IPS DF 19.7 (cell line): ENCODE data around the gene BATF3.

Experiments
- DNase-seq: peaks from one replicate; pipeline ENCODE4 v3.0.0-alpha.2; 2013; ENCODE audit warnings: low read depth, low spot score

The BATF3 gene

GRCh38 chr1:212684521-212685090, 15.0 kb downstream of the BATF3 start:
- DNase-seq, result no peak

- DNase-seq, result no peak
Measured at GRCh38 chr1:212684076-212684475, 15.6 kb downstream of the BATF3 start.

DNA sequence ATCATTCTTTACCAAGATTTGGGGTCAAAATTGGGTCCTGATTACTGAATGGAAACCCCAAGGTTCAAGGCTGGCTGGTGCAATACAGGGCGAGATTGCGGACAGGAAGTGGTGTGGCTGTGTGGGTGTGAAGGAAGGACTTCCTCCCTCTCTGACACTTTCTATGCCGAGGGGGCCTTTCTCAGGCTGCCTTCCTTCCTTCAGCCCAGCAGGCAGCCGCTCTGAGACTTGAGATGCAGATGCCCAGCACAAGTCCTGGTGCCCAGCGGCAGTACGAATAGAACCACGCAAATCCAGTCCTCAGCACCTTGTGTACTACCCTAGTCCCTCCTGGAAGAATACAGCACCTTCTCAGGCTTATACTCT, 16.3 kb downstream of the BATF3 start:
- DNase-seq, result no peak

GRCh38 chr1:212680680-212681389, 18.8 kb downstream of the BATF3 start:
- DNase-seq, result no peak

- no peak for DNase-seq
Measured at GRCh38 chr1:212678456-212679410, 20.9 kb downstream of the BATF3 start.

DNA sequence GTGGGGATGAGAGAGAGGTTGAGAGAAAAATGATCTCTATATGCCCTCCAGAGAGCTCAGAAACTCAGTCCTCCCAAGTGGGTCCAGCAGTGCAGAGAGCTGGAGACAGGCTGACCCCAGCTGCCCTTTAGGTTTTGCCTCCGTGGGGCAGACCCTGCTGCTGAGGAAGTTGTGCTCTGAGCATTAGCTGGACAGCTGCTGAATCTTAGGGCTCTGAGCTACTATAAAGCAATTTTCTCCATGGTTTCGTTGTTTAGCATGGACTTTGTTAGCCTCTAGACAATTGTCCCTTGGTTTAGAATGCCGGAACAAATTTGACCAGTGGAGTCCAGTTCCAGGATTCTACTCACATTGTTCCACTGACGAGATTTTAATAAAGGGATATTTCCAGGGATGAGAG, 22.1 kb downstream of the BATF3 start:
- DNase-seq, result no peak

- DNase-seq, result no peak
Measured at GRCh38 chr1:212677136-212677535, 22.5 kb downstream of the BATF3 start.

DNA sequence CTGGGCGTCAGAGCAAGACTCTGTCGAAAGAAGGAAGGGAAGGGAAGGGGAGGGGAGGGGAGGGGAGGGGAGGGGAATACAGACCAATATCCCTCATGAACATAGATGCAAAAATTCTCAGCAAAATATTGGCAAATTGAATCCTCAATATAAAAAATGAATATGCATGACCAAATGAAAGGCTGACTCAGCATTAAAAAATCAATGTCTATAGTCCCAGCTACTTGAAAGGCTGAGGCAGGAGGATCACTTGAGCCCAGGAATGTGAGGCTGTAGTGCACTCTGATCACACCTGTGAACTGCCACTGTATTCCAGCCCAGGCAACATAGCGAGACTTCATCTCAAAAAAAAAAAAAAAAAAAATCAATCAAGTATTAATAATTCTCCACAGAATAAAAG, 24.0 kb downstream of the BATF3 start:
- DNase-seq, result no peak

DNA sequence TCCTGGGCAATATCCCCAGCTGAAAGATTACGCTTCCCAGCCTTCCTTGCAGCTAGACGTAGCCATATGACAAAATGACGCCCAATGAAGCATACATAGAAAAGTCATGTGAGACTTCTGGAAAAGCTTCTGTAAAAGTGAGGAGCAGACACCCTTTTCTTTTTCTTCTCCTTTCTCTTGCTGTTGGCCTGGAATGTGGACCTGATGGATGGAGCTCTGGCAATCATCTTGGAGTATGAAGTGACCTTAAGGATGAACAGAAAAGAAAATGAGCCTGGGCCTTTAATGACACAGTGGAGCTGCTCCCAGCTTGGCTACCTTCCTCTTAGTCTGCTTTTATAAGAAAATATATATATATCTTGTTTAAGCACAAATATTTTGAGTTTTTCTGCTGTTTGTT, 24.8 kb downstream of the BATF3 start:
- DNase-seq, result no peak

DNA sequence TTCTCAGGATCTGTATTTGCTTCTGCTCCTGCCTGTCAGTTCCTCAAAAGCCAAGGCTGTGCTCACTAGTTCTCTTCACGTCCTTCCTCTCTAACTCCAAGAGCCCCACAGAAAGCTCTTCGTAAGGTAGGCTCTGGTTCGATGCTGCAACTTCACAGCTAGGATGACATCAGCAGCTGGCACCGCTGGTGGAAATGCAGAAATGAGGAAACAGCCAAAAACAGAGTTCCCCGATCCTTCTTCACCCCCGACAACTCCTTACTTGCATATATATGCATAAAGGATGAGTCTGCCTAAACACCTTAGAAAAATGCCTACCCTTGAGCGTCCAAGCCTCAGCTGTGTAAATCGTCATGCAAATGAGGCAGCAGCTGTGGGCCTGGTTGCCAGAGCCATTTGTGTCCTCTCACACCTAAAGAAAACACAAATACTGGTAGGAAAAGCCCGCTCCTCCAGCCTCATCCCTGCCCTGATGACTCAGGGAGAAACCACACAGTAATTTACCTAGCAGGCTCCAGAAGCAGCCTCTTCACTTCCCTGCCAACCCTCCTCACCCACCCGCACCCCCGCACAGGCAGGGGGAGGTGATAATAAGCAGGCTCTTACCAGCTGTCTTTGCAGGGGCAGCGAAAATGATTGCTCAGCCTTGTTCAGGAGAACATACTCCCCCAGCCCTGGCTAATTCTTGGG, 28.2 kb downstream of the BATF3 start:
- no peak for DNase-seq

DNA sequence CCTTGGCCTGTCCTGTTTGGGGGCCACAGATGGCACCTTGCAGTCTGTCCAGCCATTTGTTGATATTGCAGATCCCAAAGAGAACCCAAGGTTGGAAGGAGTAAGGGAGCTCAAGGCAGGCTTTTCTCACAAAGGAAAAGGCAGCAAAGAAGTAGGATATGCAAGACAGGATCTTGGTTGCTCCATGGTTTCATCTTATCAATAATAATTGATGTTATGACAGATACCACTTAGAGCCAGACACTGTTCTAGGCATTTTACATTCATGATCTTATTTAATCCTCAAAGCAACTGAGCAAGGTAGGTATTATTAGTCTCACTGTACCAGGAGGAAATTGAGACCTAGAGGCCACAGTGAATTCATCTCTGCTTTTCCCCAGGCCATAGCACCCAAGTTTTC, 28.8 kb downstream of the BATF3 start:
- no peak for DNase-seq

- DNase-seq, result no peak
Measured at GRCh38 chr1:212670301-212670700, 29.3 kb downstream of the BATF3 start.

DNA sequence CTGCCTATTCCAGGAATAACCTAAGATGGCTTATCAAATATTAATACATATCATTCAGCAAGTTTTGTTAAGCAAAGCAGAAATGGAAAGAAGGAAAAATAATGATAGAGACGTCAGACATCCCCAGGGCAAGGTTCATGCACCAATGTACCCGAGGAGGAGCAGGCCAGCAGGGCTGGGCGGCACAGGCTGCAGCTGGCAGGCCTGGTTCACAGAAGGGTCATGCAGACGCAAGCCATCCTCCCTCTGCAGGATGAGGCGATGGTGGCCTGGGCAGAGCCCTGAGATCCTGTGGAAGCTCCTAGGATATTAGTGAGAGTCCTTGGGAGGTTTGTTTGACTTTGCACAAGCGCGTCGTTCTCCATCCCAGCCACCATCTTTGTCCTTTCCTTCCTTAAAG, 30.0 kb downstream of the BATF3 start:
- no peak for DNase-seq

- DNase-seq, result no peak
Measured at GRCh38 chr1:212669102-212669501, 30.5 kb downstream of the BATF3 start.

GRCh38 chr1:212668477-212668876, 31.2 kb downstream of the BATF3 start:
- DNase-seq, result no peak

- no peak for DNase-seq
Measured at GRCh38 chr1:212667223-212668139, 32.2 kb downstream of the BATF3 start.

DNA sequence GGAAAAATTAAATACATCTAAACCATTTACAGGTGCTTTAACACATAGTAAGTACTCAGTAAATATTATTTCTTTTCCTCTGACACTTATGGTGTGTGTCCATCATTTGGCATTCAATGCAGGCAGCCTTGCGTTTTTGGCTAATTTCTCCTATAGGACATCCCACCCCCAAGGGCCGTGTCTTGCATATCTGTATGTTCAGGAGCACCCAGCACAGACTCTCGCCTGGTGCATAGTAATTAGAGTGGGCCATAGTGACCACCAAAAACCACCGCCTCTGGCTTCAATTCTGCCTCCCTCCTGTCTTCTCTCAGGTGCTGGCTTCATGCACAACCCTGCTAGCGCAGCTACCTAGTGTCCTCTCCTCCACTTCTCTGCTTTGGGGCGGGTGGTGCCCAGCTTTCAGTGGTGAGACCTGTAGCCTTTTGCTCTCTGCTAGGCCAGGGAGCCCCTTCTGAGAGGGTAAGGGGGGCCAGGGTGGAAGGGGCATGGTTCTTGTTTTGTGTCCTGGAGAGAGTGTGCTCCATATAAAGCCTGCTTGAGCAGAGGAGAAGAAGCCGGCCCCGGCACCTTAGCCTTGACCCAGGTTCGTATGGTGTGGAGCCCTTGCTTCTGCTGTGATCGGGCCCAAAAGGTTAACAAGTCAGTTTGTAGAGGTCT, 33.4 kb downstream of the BATF3 start:
- DNase-seq, result no peak

DNA sequence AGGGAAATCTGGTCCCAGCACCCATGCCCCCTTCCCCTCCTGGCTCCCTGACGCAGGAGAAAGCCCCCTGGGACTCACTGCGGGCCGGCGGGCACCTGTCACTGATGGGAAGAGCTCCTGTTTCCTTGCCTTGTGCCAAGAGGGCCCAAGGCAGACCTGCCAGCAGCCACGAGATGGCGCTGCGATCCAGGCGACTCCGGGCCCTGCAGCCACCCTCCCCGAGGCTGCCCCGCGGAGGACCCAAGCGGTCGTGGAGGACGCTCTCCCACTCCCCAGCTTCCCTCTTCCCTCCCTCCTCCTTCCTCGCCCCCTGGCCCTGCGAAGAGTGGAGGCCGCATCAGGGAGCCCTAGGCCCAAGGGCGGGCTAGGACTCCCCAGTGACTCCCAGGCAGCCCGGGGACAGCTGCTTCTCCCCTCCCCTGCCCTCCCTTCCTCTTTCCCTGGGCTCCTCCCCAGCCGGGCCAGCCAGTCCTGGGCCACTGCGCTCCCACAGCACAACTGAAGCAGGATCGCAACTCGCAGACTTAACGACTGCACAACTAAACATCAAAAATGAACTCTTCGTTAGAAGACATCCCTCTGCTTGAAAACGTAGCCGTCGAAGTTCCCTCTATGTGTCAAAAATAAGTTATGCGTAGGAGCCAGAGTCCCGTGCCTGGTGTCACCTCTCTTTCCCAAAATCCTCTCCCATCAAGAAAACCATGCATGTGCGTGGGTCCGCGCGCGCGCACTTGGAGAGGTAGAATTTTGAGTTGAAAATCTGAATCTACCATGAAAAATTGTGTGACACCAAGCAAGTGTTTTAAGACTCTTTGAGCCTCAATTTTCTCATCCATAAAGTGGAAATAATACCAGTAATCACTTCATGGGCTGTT, 34.2 kb downstream of the BATF3 start:
- no peak for DNase-seq

DNA sequence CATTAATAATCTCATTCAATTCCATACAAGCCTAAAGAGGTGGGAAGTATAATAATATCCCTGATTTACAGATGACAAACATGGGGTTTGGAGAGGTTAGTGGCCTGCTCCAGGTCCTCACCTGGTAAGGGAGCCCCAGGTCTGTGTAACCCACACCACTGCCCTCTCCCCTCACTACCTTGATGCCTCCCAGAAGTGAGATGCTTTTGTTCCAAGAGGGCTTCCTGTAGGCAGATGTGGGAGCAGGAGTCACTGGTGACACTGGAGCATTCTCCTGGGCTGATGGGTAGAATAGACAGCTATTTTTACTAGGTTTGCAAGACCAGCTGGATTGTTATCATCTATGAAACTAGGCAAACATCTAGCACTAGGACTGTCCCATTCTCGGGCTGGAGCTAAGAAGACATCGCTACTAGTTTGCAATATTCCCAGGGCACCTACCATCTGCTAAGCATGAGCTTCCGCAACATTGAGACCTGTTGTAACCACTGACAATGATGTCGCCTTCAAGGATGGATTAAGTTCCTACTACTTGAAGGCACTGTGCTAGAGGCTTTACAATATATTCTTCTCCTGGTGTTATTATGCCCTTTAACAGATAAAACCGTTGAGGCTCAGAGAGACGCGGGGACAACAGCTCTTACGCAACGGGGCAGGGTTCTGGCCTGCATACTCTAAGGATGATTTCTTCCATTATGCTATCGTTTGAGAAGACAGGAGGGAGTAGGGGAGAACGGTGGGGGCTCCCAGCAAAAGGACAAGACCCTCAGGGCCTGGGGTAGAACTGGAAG, 35.0 kb downstream of the BATF3 start:
- no peak for DNase-seq
